GM23338 (cell line): ENCODE data around the gene PCDHGA1. TPM values are rescaled to one million over a fixed set of nuclear protein-coding genes. Genes with fewer than 3 reads are reported as not detected.

ENCODE experiments used
- ATAC-seq: fragments of 200-7000 bp; cut with Tn5 transposase; 3 replicates; pipeline ENCODE4 v1.9.1; 2020
- DNase-seq: peaks from one replicate; pipeline ENCODE4 v3.0.0-alpha.2; 2015; ENCODE audit warnings: low spot score
- H2AFZ ChIP-seq: fragments of 200-600 bp; sonication (generic); 2 replicates; pipeline ENCODE4 v1.8.0; 2016; ENCODE audit warnings: antibody characterized with exemption, mild to moderate bottlenecking, moderate library complexity
- H3F3A ChIP-seq: fragments of 200-600 bp; sonication (generic); replicated peaks from 2 replicates; pipeline ENCODE4 v1.8.0; 2017; ENCODE audit warnings: antibody characterized with exemption, mixed run types, low read depth
- H3K27ac ChIP-seq: fragments of 200-600 bp; sonication (generic); 2 replicates; pipeline ENCODE4 v1.6.1; 2016; ENCODE audit warnings: low read depth
- H3K27me3 ChIP-seq: fragments of 200-600 bp; sonication (generic); 2 replicates; pipeline ENCODE4 v1.8.0; 2016; ENCODE audit warnings: mild to moderate bottlenecking, mixed run types, moderate library complexity; ENCODE audit not compliant: insufficient read depth
- H3K36me3 ChIP-seq: fragments of 200-600 bp; sonication (generic); 2 replicates; pipeline ENCODE4 v1.8.0; 2016; ENCODE audit warnings: mild to moderate bottlenecking; ENCODE audit not compliant: insufficient read depth
- H3K4me1 ChIP-seq: fragments of 200-600 bp; sonication (generic); 2 replicates; pipeline ENCODE4 v1.8.0; 2016; ENCODE audit warnings: mild to moderate bottlenecking, moderate library complexity; ENCODE audit not compliant: insufficient read depth
- H3K4me2 ChIP-seq: fragments of 200-600 bp; sonication (generic); 2 replicates; pipeline ENCODE4 v1.7.1; 2017; ENCODE audit warnings: mixed run types
- H3K4me3 ChIP-seq: fragments of 200-600 bp; sonication (generic); 2 replicates; pipeline ENCODE4 v1.6.1; 2016; ENCODE audit warnings: mixed run types
- H3K79me2 ChIP-seq: fragments of 200-600 bp; sonication (generic); replicated peaks from 2 replicates; pipeline ENCODE4 v1.8.0; 2017; ENCODE audit warnings: mild to moderate bottlenecking; ENCODE audit not compliant: insufficient read depth
- H3K9me2 ChIP-seq: fragments of 200-600 bp; sonication (generic); 2 replicates; pipeline ENCODE4 v1.8.0; 2017; ENCODE audit not compliant: insufficient read depth
- H4K20me1 ChIP-seq: fragments of 200-600 bp; sonication (generic); replicated peaks from 2 replicates; pipeline ENCODE4 v1.8.0; 2017; ENCODE audit warnings: mild to moderate bottlenecking; ENCODE audit not compliant: insufficient read depth
- H3K27ac Mint-ChIP-seq: 2 replicates; pipeline ENCODE4 v1.8.0; 2020; ENCODE audit warnings: inconsistent platforms, mild to moderate bottlenecking, moderate library complexity, mixed read lengths
- H3K27me3 Mint-ChIP-seq: 3 replicates; pipeline ENCODE4 v1.8.0; 2022; ENCODE audit warnings: low read depth, mild to moderate bottlenecking, moderate library complexity, mixed read lengths, inconsistent platforms; ENCODE audit not compliant: insufficient read depth, poor library complexity
- H3K36me3 Mint-ChIP-seq: 3 replicates; pipeline ENCODE4 v1.8.0; 2021; ENCODE audit warnings: low read depth, mild to moderate bottlenecking, inconsistent platforms, moderate library complexity, mixed read lengths
- H3K4me1 Mint-ChIP-seq: 3 replicates; pipeline ENCODE4 v1.8.0; 2020; ENCODE audit warnings: mild to moderate bottlenecking, inconsistent platforms, mixed read lengths
- H3K4me3 Mint-ChIP-seq: 3 replicates; pipeline ENCODE4 v1.8.0; 2021; ENCODE audit warnings: moderate library complexity, mild to moderate bottlenecking, inconsistent platforms, mixed read lengths
- H3K9me3 Mint-ChIP-seq: 3 replicates; pipeline ENCODE4 v1.8.0; 2020; ENCODE audit warnings: moderate library complexity, mild to moderate bottlenecking, inconsistent platforms, mixed read lengths
- CREB1 ChIP-seq: fragments of 250-450 bp; sonication (Bioruptor Pico); IDR thresholded peaks from 2 replicates; pipeline ENCODE4 v1.5.0; 2020; ENCODE audit warnings: low read depth, mild to moderate bottlenecking, moderate library complexity
- EZH2 ChIP-seq: fragments of 200-600 bp; sonication (generic); IDR thresholded peaks from one replicate; pipeline ENCODE4 v1.8.0; 2017; ENCODE audit warnings: antibody characterized with exemption, mild to moderate bottlenecking, low read depth; ENCODE audit not compliant: unreplicated experiment
- JUNB ChIP-seq: IDR thresholded peaks from one replicate; pipeline ENCODE4 v1.6.1; 2016; ENCODE audit warnings: antibody characterized with exemption; ENCODE audit not compliant: unreplicated experiment
- ZNF331 ChIP-seq: fragments of 250-450 bp; sonication (Bioruptor Pico); IDR thresholded peaks from 2 replicates; pipeline ENCODE4 v1.5.0; 2020; ENCODE audit warnings: low read depth, mild to moderate bottlenecking, moderate library complexity
- polyA plus RNA-seq: library from polyadenylated mRNA; unstranded; fragments of >200 nt; fragmentation: Nextera tagmentation; extraction: Ambion mirVana; gene quantifications from 2 replicates; pipeline ENCODE4 v1.2.1, GENCODE V29; 2016
- total RNA-seq: library from RNA; depleted of rRNA; stranded (reverse); fragments of >200 nt; shearing (Covaris generic); gene quantifications from 2 replicates; pipeline ENCODE4 v1.2.3, GENCODE V29; 2014
- TF ChIP-seq, protein P1 (sequence below): fragments of 250-450 bp; sonication (Bioruptor Pico); IDR thresholded peaks from 2 replicates; pipeline ENCODE4 v1.5.0; 2020; ENCODE audit warnings: mild to moderate bottlenecking, moderate library complexity
- TF ChIP-seq, protein P2 (sequence below), 2 experiments: fragments of 200-600 bp in 1 of 2; sonication (generic) in 1 of 2; conservative IDR thresholded peaks; 2 replicates each; pipeline versions ENCODE4 v1.5.1 to v1.6.1; 2016 to 2017; ENCODE audit warnings: antibody characterized with exemption in 2 of 2, low read depth in 2 of 2, mild to moderate bottlenecking in 2 of 2, moderate library complexity in 1 of 2

The PCDHGA1 gene
- total and polyA plus RNA-seq, 2 experiments from 2014 or later = 0.39 to 1.7 TPM

DNA sequence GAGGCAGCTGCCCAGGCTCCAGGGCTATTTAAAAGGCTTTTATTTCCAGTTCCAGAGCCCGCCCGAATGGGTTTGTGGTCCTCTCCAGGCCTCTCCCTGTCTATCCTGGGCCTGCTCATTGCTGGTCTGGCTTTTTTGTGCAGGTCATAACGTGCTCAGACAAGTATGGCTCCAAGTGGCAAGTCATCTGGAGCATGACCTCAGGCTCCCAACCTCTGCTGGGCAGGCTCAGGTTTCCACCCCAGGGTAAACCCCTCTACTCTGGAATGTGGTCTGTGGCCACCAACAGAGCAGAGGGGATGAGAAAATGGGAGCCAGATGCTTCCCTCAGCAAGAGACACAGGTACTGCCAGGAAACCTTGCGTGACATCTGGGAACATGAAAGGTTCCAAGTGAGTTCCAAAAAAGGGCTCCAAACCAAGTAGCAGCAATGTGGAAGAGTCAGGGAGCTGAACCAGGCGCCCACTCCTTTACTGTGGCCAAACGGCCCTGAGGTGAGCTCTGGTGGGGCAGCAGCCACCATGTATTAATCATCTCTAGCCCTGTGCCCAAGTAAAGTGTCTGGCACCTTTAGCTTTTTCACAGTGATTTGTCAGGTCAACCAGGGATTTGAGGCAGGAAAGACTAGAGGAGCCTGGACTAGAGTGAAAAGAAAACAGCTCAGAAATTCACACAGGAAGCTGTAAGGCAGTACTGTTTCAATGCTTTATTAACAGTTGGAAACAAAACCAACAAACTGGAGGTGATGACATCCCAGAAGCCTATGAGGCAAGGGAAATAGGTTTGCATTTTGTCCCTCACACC is 184.2 kb downstream of the PCDHGA1 start (continued):
- TF ChIP-seq, protein P1, sequence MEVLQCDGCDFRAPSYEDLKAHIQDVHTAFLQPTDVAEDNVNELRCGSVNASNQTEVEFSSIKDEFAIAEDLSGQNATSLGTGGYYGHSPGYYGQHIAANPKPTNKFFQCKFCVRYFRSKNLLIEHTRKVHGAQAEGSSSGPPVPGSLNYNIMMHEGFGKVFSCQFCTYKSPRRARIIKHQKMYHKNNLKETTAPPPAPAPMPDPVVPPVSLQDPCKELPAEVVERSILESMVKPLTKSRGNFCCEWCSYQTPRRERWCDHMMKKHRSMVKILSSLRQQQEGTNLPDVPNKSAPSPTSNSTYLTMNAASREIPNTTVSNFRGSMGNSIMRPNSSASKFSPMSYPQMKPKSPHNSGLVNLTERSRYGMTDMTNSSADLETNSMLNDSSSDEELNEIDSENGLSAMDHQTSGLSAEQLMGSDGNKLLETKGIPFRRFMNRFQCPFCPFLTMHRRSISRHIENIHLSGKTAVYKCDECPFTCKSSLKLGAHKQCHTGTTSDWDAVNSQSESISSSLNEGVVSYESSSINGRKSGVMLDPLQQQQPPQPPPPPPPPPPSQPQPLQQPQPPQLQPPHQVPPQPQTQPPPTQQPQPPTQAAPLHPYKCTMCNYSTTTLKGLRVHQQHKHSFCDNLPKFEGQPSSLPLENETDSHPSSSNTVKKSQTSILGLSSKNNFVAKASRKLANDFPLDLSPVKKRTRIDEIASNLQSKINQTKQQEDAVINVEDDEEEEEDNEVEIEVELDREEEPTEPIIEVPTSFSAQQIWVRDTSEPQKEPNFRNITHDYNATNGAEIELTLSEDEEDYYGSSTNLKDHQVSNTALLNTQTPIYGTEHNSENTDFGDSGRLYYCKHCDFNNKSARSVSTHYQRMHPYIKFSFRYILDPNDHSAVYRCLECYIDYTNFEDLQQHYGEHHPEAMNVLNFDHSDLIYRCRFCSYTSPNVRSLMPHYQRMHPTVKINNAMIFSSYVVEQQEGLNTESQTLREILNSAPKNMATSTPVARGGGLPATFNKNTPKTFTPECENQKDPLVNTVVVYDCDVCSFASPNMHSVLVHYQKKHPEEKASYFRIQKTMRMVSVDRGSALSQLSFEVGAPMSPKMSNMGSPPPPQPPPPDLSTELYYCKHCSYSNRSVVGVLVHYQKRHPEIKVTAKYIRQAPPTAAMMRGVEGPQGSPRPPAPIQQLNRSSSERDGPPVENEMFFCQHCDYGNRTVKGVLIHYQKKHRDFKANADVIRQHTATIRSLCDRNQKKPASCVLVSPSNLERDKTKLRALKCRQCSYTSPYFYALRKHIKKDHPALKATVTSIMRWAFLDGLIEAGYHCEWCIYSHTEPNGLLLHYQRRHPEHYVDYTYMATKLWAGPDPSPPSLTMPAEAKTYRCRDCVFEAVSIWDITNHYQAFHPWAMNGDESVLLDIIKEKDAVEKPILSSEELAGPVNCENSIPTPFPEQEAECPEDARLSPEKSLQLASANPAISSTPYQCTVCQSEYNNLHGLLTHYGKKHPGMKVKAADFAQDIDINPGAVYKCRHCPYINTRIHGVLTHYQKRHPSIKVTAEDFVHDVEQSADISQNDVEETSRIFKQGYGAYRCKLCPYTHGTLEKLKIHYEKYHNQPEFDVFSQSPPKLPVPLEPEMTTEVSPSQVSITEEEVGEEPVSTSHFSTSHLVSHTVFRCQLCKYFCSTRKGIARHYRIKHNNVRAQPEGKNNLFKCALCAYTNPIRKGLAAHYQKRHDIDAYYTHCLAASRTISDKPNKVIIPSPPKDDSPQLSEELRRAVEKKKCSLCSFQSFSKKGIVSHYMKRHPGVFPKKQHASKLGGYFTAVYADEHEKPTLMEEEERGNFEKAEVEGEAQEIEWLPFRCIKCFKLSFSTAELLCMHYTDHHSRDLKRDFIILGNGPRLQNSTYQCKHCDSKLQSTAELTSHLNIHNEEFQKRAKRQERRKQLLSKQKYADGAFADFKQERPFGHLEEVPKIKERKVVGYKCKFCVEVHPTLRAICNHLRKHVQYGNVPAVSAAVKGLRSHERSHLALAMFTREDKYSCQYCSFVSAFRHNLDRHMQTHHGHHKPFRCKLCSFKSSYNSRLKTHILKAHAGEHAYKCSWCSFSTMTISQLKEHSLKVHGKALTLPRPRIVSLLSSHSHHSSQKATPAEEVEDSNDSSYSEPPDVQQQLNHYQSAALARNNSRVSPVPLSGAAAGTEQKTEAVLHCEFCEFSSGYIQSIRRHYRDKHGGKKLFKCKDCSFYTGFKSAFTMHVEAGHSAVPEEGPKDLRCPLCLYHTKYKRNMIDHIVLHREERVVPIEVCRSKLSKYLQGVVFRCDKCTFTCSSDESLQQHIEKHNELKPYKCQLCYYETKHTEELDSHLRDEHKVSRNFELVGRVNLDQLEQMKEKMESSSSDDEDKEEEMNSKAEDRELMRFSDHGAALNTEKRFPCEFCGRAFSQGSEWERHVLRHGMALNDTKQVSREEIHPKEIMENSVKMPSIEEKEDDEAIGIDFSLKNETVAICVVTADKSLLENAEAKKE (CRISPR knock-in tag) = no peak; the same call in 1 of the 2 replicates

DNA sequence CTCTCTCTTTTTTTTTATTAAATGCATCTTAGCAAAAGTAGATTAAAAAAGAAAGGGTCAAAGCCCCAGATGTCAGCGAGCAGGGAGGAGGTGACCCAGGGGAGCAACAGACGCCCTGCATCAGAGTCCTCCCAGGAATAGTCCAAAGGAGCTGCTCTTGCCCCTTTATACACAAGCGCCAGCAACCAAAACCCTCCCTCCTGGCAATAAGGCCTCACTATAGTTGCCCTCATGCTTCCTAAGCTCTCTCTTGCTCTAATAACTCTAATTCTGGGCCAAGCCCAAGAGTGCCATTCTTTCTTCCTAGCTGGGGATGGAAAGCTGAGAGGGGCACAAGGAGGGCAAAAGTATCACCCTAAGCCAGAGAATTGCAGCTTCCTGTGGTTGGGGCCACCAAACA is 184.8 kb downstream of the PCDHGA1 start:
- Histone ChIP-seq H3K4me2 (peak overlapping the region; percentile 100), H3K9me2 (no peaks in the 10 kb centered on the region), H3F3A (0 out of 2 replicates have a peak, but pooled peaks cover 4% of the 10 kb centered on the region), H3K4me1 (peaks cover 9% of the 10 kb centered on the region), H3K4me3 (no peak overlapping the region), H2AFZ (no peak overlapping the region), H3K36me3 (peaks cover 10% of the 10 kb centered on the region; the same call in 1 of the 2 replicates), H3K27me3 (0 out of 2 replicates have a peak, but pooled peaks cover 4% of the 10 kb centered on the region), H4K20me1 (no peaks in the 10 kb centered on the region), H3K79me2 (no peaks in the 10 kb centered on the region), H3K27ac (peak overlapping the region; percentile 93)
- Mint-ChIP-seq H3K27me3 (peaks cover 21% of the 10 kb centered on the region), H3K36me3 (peaks cover 54% of the 10 kb centered on the region), H3K4me3 (peak overlapping the region; percentile 15; the same call in 1 of the 3 replicates), H3K4me1 (peaks cover 26% of the 10 kb centered on the region), H3K27ac (peak overlapping the region; percentile 64; the same call in 1 of the 2 replicates), H3K9me3 (no peaks in the 10 kb centered on the region; the same call in 2 of the 3 replicates)
- DNase-seq (no peak), ATAC-seq (no peak)
- TF ChIP-seq EZH2 = no peak
- no peak for TF ChIP-seq CREB1 (CRISPR knock-in tag)
- no peak for TF ChIP-seq ZNF331
- TF ChIP-seq, protein P2, sequence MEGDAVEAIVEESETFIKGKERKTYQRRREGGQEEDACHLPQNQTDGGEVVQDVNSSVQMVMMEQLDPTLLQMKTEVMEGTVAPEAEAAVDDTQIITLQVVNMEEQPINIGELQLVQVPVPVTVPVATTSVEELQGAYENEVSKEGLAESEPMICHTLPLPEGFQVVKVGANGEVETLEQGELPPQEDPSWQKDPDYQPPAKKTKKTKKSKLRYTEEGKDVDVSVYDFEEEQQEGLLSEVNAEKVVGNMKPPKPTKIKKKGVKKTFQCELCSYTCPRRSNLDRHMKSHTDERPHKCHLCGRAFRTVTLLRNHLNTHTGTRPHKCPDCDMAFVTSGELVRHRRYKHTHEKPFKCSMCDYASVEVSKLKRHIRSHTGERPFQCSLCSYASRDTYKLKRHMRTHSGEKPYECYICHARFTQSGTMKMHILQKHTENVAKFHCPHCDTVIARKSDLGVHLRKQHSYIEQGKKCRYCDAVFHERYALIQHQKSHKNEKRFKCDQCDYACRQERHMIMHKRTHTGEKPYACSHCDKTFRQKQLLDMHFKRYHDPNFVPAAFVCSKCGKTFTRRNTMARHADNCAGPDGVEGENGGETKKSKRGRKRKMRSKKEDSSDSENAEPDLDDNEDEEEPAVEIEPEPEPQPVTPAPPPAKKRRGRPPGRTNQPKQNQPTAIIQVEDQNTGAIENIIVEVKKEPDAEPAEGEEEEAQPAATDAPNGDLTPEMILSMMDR (conservative IDR thresholded peaks at IDR 0.05; ENCODE audit: low read depth in 2 of 2) = no peak
- TF ChIP-seq JUNB = no peak
